Endothelial cell of umbilical vein (primary cell): Measurements from ENCODE around the gene FAM186B. TPM values are rescaled to one million over a fixed set of nuclear protein-coding genes. Genes with fewer than 3 reads are reported as not detected.

Source experiments
- BruUV-seq: library from RNA; stranded (reverse); fragments of 400-500 nt; replicated peaks from 2 replicates; lab custom pipeline; 2021; lab: Mats Ljungman, UMichigan
- CTCF ChIA-PET: fragments of 300-600, 350-600 bp; sonication (Branson Sonifier 250); formaldehyde crosslinking; loops from one replicate; lab custom pipeline; 2021; ENCODE audit warnings: antibody characterized with exemption, inconsistent platforms; lab: Charles Lee
- POLR2A ChIA-PET: fragments of 300-600, 350-600 bp; sonication (Branson Sonifier 250); formaldehyde crosslinking; loops from one replicate; lab custom pipeline; 2021; ENCODE audit warnings: antibody characterized with exemption, inconsistent platforms; lab: Charles Lee
- DNase-seq: peaks from one replicate; pipeline ENCODE4 v3.0.0-alpha.2; 2011; ENCODE audit warnings: low read depth, low spot score
- FAIRE-seq: peaks from 2 replicates; lab custom pipeline; 2011; peaks lifted over from hg19 to GRCh38; lab: Jason Lieb, UNC
- H2AFZ ChIP-seq: 2 replicates; pipeline ENCODE4 v1.6.0; 2012; ENCODE audit warnings: low read depth, low read length, control low read depth, inconsistent platforms
- H3K27ac ChIP-seq: 2 replicates; pipeline ENCODE4 v1.5.1; 2011; ENCODE audit warnings: low read depth, mild to moderate bottlenecking, control low read depth, low read length, moderate library complexity; ENCODE audit not compliant: insufficient read depth
- H3K27me3 ChIP-seq, 2 experiments: 2 replicates each; pipeline versions ENCODE4 v1.6.0 to v1.6.1; 2011; ENCODE audit warnings: low read length in 2 of 2, mixed read lengths in 1 of 2; ENCODE audit not compliant: control insufficient read depth in 2 of 2, insufficient read depth in 2 of 2
- H3K36me3 ChIP-seq, 2 experiments: 2 replicates in 1 of 2; 3 replicates in 1 of 2; pipeline ENCODE4 v1.5.1; 2011; ENCODE audit warnings: low read length in 2 of 2, mild to moderate bottlenecking in 1 of 2, moderate library complexity in 1 of 2; ENCODE audit not compliant: control insufficient read depth in 2 of 2, insufficient read depth in 2 of 2; ENCODE audit errors: extremely low read depth in 1 of 2
- H3K4me1 ChIP-seq: 3 replicates; pipeline ENCODE4 v1.5.1; 2011; ENCODE audit warnings: mild to moderate bottlenecking, low read length; ENCODE audit not compliant: control insufficient read depth, insufficient read depth; ENCODE audit errors: extremely low read depth
- H3K4me2 ChIP-seq: 2 replicates; pipeline ENCODE4 v1.6.1; 2011; ENCODE audit warnings: low read length, control low read depth, mixed read lengths; ENCODE audit not compliant: insufficient read depth
- H3K4me3 ChIP-seq, 3 experiments: fragments of 200-600 bp in 1 of 3; sonication (generic), shearing (Covaris generic) in 1 of 3; replicated peaks in 1 of 3; 2 replicates each; pipeline ENCODE4 v1.5.1; 2011 to 2016; ENCODE audit warnings: control low read depth in 3 of 3, low read length in 3 of 3, mild to moderate bottlenecking in 2 of 3, inconsistent platforms in 1 of 3, low read depth in 1 of 3, moderate library complexity in 1 of 3; ENCODE audit not compliant: insufficient read depth in 1 of 3
- H3K79me2 ChIP-seq: 2 replicates; pipeline ENCODE4 v1.6.0; 2012; ENCODE audit warnings: low read length, inconsistent platforms; ENCODE audit not compliant: control insufficient read depth, insufficient read depth
- H3K9ac ChIP-seq: replicated peaks from 2 replicates; pipeline ENCODE3; 2011; ENCODE audit warnings: low read length, control low read depth; ENCODE audit not compliant: insufficient read depth; ENCODE audit errors: extremely low read depth
- H3K9me1 ChIP-seq: replicated peaks from 3 replicates; pipeline ENCODE4 v1.6.0; 2011; ENCODE audit warnings: mild to moderate bottlenecking, low read length; ENCODE audit not compliant: control insufficient read depth, insufficient read depth; ENCODE audit errors: extremely low read depth
- H3K9me3 ChIP-seq: replicated peaks from 2 replicates; pipeline ENCODE4 v1.5.1; 2012; ENCODE audit warnings: low read length, inconsistent platforms; ENCODE audit not compliant: control insufficient read depth, insufficient read depth
- H4K20me1 ChIP-seq: replicated peaks from 2 replicates; pipeline ENCODE3; 2011; ENCODE audit warnings: mild to moderate bottlenecking, low read length; ENCODE audit not compliant: control insufficient read depth, insufficient read depth; ENCODE audit errors: extremely low read depth
- EZH2 ChIP-seq: IDR thresholded peaks from 2 replicates; pipeline ENCODE4 v1.6.1; 2012; ENCODE audit warnings: borderline replicate concordance, low read depth, mild to moderate bottlenecking, moderate library complexity, low read length, inconsistent platforms; ENCODE audit not compliant: severe bottlenecking
- FOS ChIP-seq: IDR thresholded peaks from 2 replicates; pipeline ENCODE4 v1.6.1; 2011; ENCODE audit warnings: mild to moderate bottlenecking, low read length, moderate library complexity, borderline replicate concordance; ENCODE audit not compliant: insufficient read depth
- MYC ChIP-seq: IDR thresholded peaks from one replicate; pipeline ENCODE4 v1.6.1; 2011; ENCODE audit warnings: mild to moderate bottlenecking, low read depth, low read length
- POLR2AphosphoS5 ChIP-seq: IDR thresholded peaks from 2 replicates; pipeline ENCODE4 v1.6.1; 2012; ENCODE audit warnings: low read depth, mild to moderate bottlenecking, control low read depth, low read length, moderate library complexity; ENCODE audit not compliant: insufficient read depth
- dilution Hi-C: fragments of 300-500 bp; cut with MboI; formaldehyde crosslinking; loops from one replicate; pipeline ENCODE4 v1.15.0; 2019; ENCODE audit warnings: low sequenced_read_pairs; ENCODE audit not compliant: extremely low pct_ligation_motif_present
- intact Hi-C: fragments of 100-400 bp; cut with micrococcal nuclease; formaldehyde crosslinking; loops from one replicate; pipeline ENCODE4 v1.10.0; 2022
- polyA plus RNA-seq, 4 experiments: library from polyadenylated mRNA; depleted of rRNA in 3 of 4; stranded (reverse) in 3 of 4; unstranded in 1 of 4; fragments of >200 nt; gene quantifications; 2 replicates each; pipeline versions ENCODE4 v1.2.1 to v1.2.3, GENCODE V29; 2011 to 2012; ENCODE audit warnings: missing spikeins in 1 of 4
- total RNA-seq: library from RNA; stranded (reverse); gene quantifications from 2 replicates; pipeline ENCODE4 v1.2.3, GENCODE V29; 2021
- TF ChIP-seq, protein P1 (sequence below): IDR thresholded peaks from 2 replicates; pipeline ENCODE4 v1.6.1; 2011; ENCODE audit not compliant: insufficient read depth, insufficient read length
- TF ChIP-seq, protein P2 (sequence below), 2 donors: IDR thresholded peaks; 1 replicate in 1 of 2; 2 replicates in 1 of 2; pipeline ENCODE4 v1.5.1; 2011; ENCODE audit warnings: low read length in 2 of 2, mild to moderate bottlenecking in 2 of 2, moderate library complexity in 2 of 2, control low read depth in 1 of 2, inconsistent platforms in 1 of 2, low read depth in 1 of 2; ENCODE audit not compliant: insufficient read depth in 1 of 2; ENCODE audit errors: extremely low read depth in 1 of 2

FAM186B gene
- total and polyA plus RNA-seq, 2 donors (not counting 3 experiments of a cell fraction or from before 2014, with no cell fraction given) = 0.10 to 0.33 TPM

GRCh38 chr12:49642370-49642802 is 36.9 kb upstream of the FAM186B start:
- H3K9me1 ChIP-seq = no peaks in the 10 kb centered on the region
- no peaks in the 10 kb centered on the region for H3K9me3 ChIP-seq
- no peak overlapping the region for H2AFZ ChIP-seq
- no peak overlapping the region for H3K9ac ChIP-seq
- FAIRE-seq (no peak), DNase-seq (no peak)
- TF ChIP-seq, protein P1, sequence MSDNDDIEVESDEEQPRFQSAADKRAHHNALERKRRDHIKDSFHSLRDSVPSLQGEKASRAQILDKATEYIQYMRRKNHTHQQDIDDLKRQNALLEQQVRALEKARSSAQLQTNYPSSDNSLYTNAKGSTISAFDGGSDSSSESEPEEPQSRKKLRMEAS = no peak
- TF ChIP-seq FOS (no peak), MYC (no peak), POLR2AphosphoS5 (no peak)
- POLR2A ChIA-PET = no interaction called here
- H3K36me3 ChIP-seq = peaks cover 24 to 36% of the 10 kb centered on the region in 2 experiments
- no peak overlapping the region for H3K27ac ChIP-seq
- no peaks in the 10 kb centered on the region for H3K79me2 ChIP-seq
- H3K27me3 ChIP-seq = no peaks in the 10 kb centered on the region
- peaks cover 20% of the 10 kb centered on the region for H3K4me1 ChIP-seq
- H4K20me1 ChIP-seq = no peaks in the 10 kb centered on the region
- intact Hi-C loops (no loop called here), dilution Hi-C loops (no loop called here)
- CTCF ChIA-PET = interaction anchor here (1.0 to 6.8 kb wide), 3 partner anchors 57 to 120 kb away, joined by 3 to 93 read pairs (median 6); partner anchors contain the start of gene FMNL3
- H3K4me2 ChIP-seq = no peak overlapping the region
- BruUV-seq = no TSS peak
- no peak overlapping the region for H3K4me3 ChIP-seq

- H3K9me1 ChIP-seq = no peaks in the 10 kb centered on the region
- H3K4me3 ChIP-seq = no peak overlapping the region
- FAIRE-seq (no peak), DNase-seq (no peak)
- no peak overlapping the region for H3K4me2 ChIP-seq
- no peaks in the 10 kb centered on the region for H3K27me3 ChIP-seq
- CTCF ChIA-PET = interaction anchor here (1.0 to 6.8 kb wide), 5 partner anchors 32 to 120 kb away, joined by 3 to 93 read pairs (median 5); partner anchors contain the start of genes FMNL3 and TMBIM6
- peaks cover 24 to 36% of the 10 kb centered on the region in 2 experiments for H3K36me3 ChIP-seq
- H4K20me1 ChIP-seq = no peaks in the 10 kb centered on the region
- no peaks in the 10 kb centered on the region for H3K79me2 ChIP-seq
- TF ChIP-seq EZH2 = no peak
- no peak for TF ChIP-seq FOS
- TF ChIP-seq, protein P2, sequence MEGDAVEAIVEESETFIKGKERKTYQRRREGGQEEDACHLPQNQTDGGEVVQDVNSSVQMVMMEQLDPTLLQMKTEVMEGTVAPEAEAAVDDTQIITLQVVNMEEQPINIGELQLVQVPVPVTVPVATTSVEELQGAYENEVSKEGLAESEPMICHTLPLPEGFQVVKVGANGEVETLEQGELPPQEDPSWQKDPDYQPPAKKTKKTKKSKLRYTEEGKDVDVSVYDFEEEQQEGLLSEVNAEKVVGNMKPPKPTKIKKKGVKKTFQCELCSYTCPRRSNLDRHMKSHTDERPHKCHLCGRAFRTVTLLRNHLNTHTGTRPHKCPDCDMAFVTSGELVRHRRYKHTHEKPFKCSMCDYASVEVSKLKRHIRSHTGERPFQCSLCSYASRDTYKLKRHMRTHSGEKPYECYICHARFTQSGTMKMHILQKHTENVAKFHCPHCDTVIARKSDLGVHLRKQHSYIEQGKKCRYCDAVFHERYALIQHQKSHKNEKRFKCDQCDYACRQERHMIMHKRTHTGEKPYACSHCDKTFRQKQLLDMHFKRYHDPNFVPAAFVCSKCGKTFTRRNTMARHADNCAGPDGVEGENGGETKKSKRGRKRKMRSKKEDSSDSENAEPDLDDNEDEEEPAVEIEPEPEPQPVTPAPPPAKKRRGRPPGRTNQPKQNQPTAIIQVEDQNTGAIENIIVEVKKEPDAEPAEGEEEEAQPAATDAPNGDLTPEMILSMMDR (IDR thresholded peaks at IDR 0.05; ENCODE audit: extremely low read depth in 1 of 2, insufficient read depth in 1 of 2, low read depth in 1 of 2, low read length in 2 of 2) = no peak
- H3K27ac ChIP-seq = no peak overlapping the region
- H3K4me1 ChIP-seq = peaks cover 20% of the 10 kb centered on the region
- dilution Hi-C loops = no loop called here
- POLR2A ChIA-PET = interaction anchor here (0.7 kb wide), 1 partner anchor 32 kb away, joined by 3 read pairs; no protein-coding TSS in a partner anchor
- H2AFZ ChIP-seq = no peak overlapping the region
- no peak overlapping the region for H3K9ac ChIP-seq
- no TSS peak for BruUV-seq
- H3K9me3 ChIP-seq = no peaks in the 10 kb centered on the region
- intact Hi-C loops = no loop called here
These were observed 36.4 kb upstream of the FAM186B start for GRCh38 chr12:49641748-49642369.
